ENCODE measurements around the gene DUOX1.

DNA sequence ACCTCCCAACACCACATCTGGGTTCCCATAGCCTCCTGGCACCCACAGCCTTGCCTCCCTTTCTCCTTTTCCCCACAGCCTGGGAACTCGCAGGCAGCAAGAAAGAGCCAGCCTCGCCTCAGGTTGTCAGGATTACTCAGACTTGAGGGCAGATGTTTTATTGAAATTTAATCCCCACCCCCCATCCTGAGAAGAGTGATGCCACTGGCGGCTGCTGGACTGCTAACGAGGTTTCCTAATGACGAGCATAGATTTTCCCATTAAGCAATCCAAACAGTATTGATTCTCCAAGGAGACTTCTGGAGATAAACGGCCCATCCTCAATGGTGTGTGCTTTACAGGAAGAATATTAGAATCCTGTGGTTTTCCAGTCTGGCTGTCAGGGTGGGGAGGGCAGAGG is 44.3 kb downstream of the DUOX1 start:
- no peak for TF ChIP-seq POLR2A (IDR thresholded peaks at IDR 0.05)
- TF ChIP-seq, protein P1, sequence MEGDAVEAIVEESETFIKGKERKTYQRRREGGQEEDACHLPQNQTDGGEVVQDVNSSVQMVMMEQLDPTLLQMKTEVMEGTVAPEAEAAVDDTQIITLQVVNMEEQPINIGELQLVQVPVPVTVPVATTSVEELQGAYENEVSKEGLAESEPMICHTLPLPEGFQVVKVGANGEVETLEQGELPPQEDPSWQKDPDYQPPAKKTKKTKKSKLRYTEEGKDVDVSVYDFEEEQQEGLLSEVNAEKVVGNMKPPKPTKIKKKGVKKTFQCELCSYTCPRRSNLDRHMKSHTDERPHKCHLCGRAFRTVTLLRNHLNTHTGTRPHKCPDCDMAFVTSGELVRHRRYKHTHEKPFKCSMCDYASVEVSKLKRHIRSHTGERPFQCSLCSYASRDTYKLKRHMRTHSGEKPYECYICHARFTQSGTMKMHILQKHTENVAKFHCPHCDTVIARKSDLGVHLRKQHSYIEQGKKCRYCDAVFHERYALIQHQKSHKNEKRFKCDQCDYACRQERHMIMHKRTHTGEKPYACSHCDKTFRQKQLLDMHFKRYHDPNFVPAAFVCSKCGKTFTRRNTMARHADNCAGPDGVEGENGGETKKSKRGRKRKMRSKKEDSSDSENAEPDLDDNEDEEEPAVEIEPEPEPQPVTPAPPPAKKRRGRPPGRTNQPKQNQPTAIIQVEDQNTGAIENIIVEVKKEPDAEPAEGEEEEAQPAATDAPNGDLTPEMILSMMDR (IDR thresholded peaks at IDR 0.05), result no peak

Measured in adrenal gland (tissue), 5 donors.